RWPE2 (cell line): ENCODE measurements around the gene GNAQ.
"Not testable (repeated sequence)": the region's sequence is repeated elsewhere in the genome, so short reads cannot be mapped to it uniquely, and the experiment has no call there.

ENCODE experiments used
- ATAC-seq: fragments of 200-7000 bp; cut with Tn5 transposase; 3 replicates; pipeline ENCODE4 v1.9.1; 2021; ENCODE audit warnings: low read depth
- DNase-seq: peaks from one replicate; pipeline ENCODE4 v3.0.0-alpha.2; 2020; ENCODE audit warnings: low spot score
- H3K27ac ChIP-seq: fragments of 450-650 bp; 2 replicates; pipeline ENCODE4 v1.5.1; 2017; ENCODE audit warnings: mild to moderate bottlenecking; ENCODE audit not compliant: poor library complexity, severe bottlenecking
- H3K27me3 ChIP-seq: fragments of 250-450 bp; sonication (Bioruptor Pico); 2 replicates; pipeline ENCODE4 v1.5.1; 2021; ENCODE audit warnings: mild to moderate bottlenecking, moderate library complexity; ENCODE audit not compliant: insufficient read depth, poor library complexity, severe bottlenecking
- H3K36me3 ChIP-seq: fragments of 250-450 bp; sonication (Bioruptor Pico); 2 replicates; pipeline ENCODE4 v1.5.1; 2020; ENCODE audit warnings: low read depth, mild to moderate bottlenecking, moderate library complexity
- H3K4me1 ChIP-seq: fragments of 250-450 bp; sonication (Bioruptor Pico); 2 replicates; pipeline ENCODE4 v1.5.1; 2021; ENCODE audit warnings: mild to moderate bottlenecking, moderate library complexity; ENCODE audit not compliant: insufficient read depth, poor library complexity, severe bottlenecking
- H3K4me3 ChIP-seq: fragments of 250-450 bp; sonication (Bioruptor Pico); 2 replicates; pipeline ENCODE4 v1.5.1; 2021; ENCODE audit warnings: mild to moderate bottlenecking, moderate library complexity; ENCODE audit not compliant: severe bottlenecking
- H3K9me3 ChIP-seq: fragments of 250-450 bp; sonication (Bioruptor Pico); 2 replicates; pipeline ENCODE4 v1.5.1; 2021; ENCODE audit warnings: mild to moderate bottlenecking, moderate library complexity; ENCODE audit not compliant: severe bottlenecking
- CTCF ChIP-seq: fragments of 450-650 bp; IDR thresholded peaks from one replicate; pipeline ENCODE4 v1.5.1; 2017; ENCODE audit warnings: mild to moderate bottlenecking, moderate library complexity; ENCODE audit not compliant: poor library complexity, severe bottlenecking

The GNAQ gene

GRCh38 chr9:77697238-77697984 is 334.2 kb downstream of the GNAQ start:
- H3K27ac ChIP-seq = no peak overlapping the region
- no peak overlapping the region for H3K4me3 ChIP-seq
- no peaks in the 10 kb centered on the region for H3K36me3 ChIP-seq
- TF ChIP-seq CTCF = no peak
- H3K9me3 ChIP-seq = no peaks in the 10 kb centered on the region
- ATAC-seq (0 out of 3 replicates have a peak, but pooled peaks have one; percentile 21), DNase-seq (no peak)
- H3K4me1 ChIP-seq = no peaks in the 10 kb centered on the region
- no peaks in the 10 kb centered on the region for H3K27me3 ChIP-seq

GRCh38 chr9:77690723-77691122 is 340.9 kb downstream of the GNAQ start:
- not testable (repeated sequence) for H3K27me3 ChIP-seq, H3K4me1 ChIP-seq, DNase-seq, H3K9me3 ChIP-seq, H3K36me3 ChIP-seq, H3K4me3 ChIP-seq, H3K27ac ChIP-seq, ATAC-seq

GRCh38 chr9:77690119-77690518 is 341.5 kb downstream of the GNAQ start:
- not testable (repeated sequence) for H3K36me3 ChIP-seq, H3K4me1 ChIP-seq, H3K27me3 ChIP-seq, H3K27ac ChIP-seq, DNase-seq, H3K4me3 ChIP-seq, ATAC-seq, H3K9me3 ChIP-seq

- H3K27me3 ChIP-seq, H3K36me3 ChIP-seq, H3K4me1 ChIP-seq, H3K4me3 ChIP-seq, ATAC-seq, DNase-seq, H3K9me3 ChIP-seq, H3K27ac ChIP-seq: not testable (repeated sequence)
Measured at GRCh38 chr9:77687737-77688136, 343.9 kb downstream of the GNAQ start.

GRCh38 chr9:77680581-77680980 is 351.0 kb downstream of the GNAQ start:
- Histone ChIP-seq H3K27me3 (no peaks in the 10 kb centered on the region), H3K4me1 (no peaks in the 10 kb centered on the region), H3K9me3 (no peaks in the 10 kb centered on the region), H3K27ac (no peak overlapping the region), H3K4me3 (no peak overlapping the region), H3K36me3 (no peaks in the 10 kb centered on the region)
- no peak for DNase-seq
- no peak for ATAC-seq
- TF ChIP-seq CTCF = no peak

GRCh38 chr9:77679661-77680368 is 351.8 kb downstream of the GNAQ start:
- Histone ChIP-seq H3K4me3 (no peak overlapping the region), H3K27ac (no peak overlapping the region), H3K9me3 (no peaks in the 10 kb centered on the region), H3K36me3 (no peaks in the 10 kb centered on the region), H3K4me1 (no peaks in the 10 kb centered on the region), H3K27me3 (no peaks in the 10 kb centered on the region)
- no peak for DNase-seq
- no peak for TF ChIP-seq CTCF
- ATAC-seq = no peak
